22Rv1 (cell line): ENCODE measurements around the gene ADAMTS17.

Experiments used
- ZFX ChIP-seq: fragments of 450-650 bp; IDR thresholded peaks from 2 replicates; pipeline ENCODE4 v1.6.1; 2017; ENCODE audit warnings: antibody characterized with exemption, borderline replicate concordance
- TF ChIP-seq, protein P1 (sequence below): fragments of 450-650 bp; IDR thresholded peaks from 2 replicates; pipeline ENCODE4 v1.5.1; 2017; ENCODE audit warnings: mild to moderate bottlenecking

DNA sequence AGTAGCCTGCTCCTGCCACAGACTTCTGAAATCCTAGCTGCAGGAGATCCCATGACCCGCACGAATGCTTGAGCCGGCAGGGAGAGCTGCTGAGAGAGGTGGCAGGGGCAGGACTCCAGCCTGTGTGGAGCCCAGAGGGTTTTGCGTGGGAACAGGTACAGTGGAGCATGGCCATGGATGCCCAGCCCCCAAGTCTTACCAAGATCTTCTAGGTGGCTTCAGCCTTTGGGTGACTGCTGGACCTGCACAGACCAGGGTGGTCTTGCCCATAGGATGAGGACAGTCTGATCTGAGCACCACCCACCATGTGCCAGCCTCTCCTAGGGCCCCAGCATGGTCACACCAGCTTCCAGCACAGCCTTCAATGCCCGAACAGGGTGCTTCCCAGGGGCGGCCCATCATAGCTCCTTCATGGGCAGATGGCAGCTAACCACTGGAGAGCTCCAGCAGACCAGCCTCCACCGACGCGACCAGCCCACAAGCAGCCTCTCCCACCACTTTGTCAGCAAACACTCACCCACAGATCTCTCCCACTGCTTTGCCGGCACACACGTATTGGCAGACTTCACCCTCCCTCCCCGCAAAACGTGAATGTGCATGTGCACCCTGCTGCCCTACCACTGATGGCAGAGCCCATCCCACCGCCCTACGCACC, 56.0 kb downstream of the ADAMTS17 start:
- TF ChIP-seq, protein P1, sequence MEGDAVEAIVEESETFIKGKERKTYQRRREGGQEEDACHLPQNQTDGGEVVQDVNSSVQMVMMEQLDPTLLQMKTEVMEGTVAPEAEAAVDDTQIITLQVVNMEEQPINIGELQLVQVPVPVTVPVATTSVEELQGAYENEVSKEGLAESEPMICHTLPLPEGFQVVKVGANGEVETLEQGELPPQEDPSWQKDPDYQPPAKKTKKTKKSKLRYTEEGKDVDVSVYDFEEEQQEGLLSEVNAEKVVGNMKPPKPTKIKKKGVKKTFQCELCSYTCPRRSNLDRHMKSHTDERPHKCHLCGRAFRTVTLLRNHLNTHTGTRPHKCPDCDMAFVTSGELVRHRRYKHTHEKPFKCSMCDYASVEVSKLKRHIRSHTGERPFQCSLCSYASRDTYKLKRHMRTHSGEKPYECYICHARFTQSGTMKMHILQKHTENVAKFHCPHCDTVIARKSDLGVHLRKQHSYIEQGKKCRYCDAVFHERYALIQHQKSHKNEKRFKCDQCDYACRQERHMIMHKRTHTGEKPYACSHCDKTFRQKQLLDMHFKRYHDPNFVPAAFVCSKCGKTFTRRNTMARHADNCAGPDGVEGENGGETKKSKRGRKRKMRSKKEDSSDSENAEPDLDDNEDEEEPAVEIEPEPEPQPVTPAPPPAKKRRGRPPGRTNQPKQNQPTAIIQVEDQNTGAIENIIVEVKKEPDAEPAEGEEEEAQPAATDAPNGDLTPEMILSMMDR, result no peak
- no peak for TF ChIP-seq ZFX
